Rectal smooth muscle tissue (tissue), 1 donor: ENCODE results near the gene MAP1S.
A peak's percentile ranks its signal among the peaks of the same experiment; 100 is the strongest.

ENCODE experiments used
- H3K27ac ChIP-seq: one replicate; pipeline ENCODE4 v1.7.0; 2013; ENCODE audit warnings: low read depth, low read length, inconsistent platforms
- H3K27me3 ChIP-seq: one replicate; pipeline ENCODE4 v1.7.0; 2013; ENCODE audit warnings: low read length; ENCODE audit not compliant: control insufficient read depth, insufficient read depth
- H3K36me3 ChIP-seq: one replicate; pipeline ENCODE4 v1.7.0; 2013; ENCODE audit warnings: low read length; ENCODE audit not compliant: control insufficient read depth, insufficient read depth
- H3K4me1 ChIP-seq: one replicate; pipeline ENCODE4 v1.7.0; 2013; ENCODE audit warnings: low read length; ENCODE audit not compliant: control insufficient read depth, insufficient read depth
- H3K4me3 ChIP-seq: one replicate; pipeline ENCODE4 v1.7.0; 2013; ENCODE audit warnings: low read length
- H3K9ac ChIP-seq: one replicate; pipeline ENCODE4 v1.7.0; 2013; ENCODE audit warnings: low read length

Gene MAP1S

DNA sequence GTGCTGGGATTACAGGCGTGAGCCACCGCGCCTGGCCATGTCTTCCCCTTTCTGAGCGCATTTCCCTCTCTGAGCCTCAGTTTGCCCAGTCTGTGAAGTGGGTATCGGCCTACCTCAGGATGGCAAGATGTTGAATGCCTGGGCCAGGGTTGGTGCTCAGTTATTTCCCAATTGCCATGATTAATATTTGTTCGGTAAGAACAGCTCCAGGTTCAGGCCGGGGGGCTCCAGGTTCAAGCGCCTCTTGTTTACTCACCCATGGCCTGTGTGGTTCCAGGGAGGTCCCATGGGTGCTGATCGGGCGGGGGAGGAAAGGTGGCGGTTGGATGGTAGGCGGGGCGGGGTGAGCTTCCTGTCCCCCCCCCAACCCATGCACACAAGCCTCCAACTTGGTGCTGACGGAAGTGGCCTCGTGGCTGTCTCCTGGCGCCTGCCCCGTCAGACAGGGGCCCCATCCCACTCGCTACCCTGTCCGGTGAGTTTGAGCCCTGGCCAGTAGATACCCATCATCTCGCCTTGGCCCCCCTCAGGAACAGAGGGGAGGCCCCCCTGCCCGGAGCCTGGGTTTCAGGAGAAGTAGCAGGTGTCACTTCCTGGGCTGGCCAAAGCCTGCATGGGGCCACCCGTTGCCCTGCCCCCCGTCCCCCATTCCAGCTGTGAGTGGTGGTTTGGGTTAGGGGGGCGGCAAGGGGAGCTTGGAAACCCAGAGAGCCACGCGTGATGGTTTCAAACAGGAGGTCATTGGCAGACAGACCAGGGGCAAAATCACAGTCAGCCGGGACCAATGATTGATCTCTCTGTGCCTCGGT lies 32.0 kb downstream of the MAP1S start, which contains the start of gene FCHO1:
TSS of gene FCHO1 (plus strand) at position 375 of the 809 bp plus-strand sequence. CDS start 3,688 bp downstream, outside the sequence.
- Histone ChIP-seq H3K27me3 (no peaks in the 10 kb centered on the region), H3K27ac (no peak within 1 kb of the TSS), H3K4me3 (peak within 1 kb of the TSS; percentile 50), H3K9ac (peak within 1 kb of the TSS; percentile 24), H3K4me1 (no peaks in the 10 kb centered on the region), H3K36me3 (no peaks in the 10 kb centered on the region)

DNA sequence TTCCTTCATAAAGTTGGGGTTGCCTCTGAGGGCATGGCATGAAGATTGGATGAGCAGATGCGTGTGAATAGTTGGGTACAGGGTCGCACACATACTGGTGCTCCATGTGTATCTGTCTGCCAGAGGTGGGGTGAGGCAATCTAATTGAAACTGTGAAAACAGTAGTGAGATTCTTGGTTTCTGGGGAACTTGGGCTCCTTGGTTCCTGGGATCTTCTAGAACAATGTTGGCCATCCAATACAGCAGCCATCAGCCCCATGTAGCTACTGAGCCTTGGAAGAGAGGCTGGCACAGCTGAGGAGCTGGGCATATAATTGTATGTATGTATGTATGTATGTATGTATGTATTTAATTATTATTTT lies 32.6 kb downstream of the MAP1S start:
- H3K9ac ChIP-seq = peak overlapping the region; percentile 24
- no peaks in the 10 kb centered on the region for H3K27me3 ChIP-seq
- H3K4me1 ChIP-seq = no peaks in the 10 kb centered on the region
- no peak overlapping the region for H3K27ac ChIP-seq
- no peaks in the 10 kb centered on the region for H3K36me3 ChIP-seq
- peak overlapping the region; percentile 45 for H3K4me3 ChIP-seq

DNA sequence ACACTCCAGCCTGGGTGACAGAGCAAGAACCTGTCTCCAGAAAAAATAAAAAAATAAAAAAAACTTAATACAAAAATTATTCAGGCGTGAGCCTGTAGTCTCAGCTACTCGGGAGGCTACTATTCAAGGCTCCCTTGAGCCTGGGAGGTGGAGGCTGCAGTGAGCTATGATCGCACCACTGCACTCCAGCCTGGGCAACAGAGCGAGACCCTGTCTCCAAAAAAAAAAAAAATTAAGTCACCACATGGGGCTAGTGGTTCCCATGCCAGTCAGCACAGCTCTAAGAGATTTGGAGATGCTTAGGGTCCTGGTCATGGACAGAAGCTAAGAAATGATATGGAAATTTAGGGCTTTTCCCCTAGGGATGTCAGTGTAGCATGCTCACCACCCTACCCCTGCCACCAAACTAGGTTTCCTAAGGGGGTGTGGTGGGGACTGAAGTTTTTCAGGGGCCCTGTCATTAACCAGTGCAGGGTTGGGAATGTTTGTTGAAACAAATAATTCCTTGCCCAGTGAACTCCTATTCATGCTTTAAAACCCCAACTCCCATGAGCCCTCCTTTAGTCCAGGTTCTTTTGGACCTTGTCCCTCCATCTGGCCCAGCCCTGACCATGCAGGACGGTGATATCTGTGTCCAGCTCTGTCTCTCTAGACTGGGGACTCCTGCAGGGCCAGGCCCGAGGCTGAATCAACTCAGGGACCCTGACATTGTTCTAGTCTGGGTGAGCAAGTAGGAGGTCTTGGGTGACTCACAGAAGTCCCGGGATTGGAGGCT lies 33.8 kb downstream of the MAP1S start:
- Histone ChIP-seq H3K9ac (no peak overlapping the region), H3K4me1 (no peaks in the 10 kb centered on the region), H3K36me3 (no peaks in the 10 kb centered on the region), H3K4me3 (no peak overlapping the region), H3K27me3 (no peaks in the 10 kb centered on the region), H3K27ac (no peak overlapping the region)

DNA sequence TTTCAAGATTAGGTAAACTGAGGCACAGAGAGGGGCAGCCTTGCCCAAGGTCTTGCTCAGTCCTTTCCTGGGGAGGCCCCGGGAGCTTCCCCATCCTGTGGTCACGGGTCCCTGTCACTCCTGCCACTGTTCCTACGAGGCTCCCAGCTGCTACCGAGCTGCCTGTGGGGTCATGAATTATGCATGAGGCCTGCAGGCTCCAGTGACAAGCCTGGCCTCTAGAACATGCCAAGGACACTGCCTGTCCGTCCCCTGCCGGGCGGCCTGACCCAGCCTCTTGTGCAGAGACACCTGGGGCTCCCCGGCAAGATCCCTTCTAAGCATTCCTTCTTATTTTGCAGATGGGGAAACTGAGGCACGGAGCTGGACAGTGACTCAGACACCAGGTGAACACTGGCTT lies 34.7 kb downstream of the MAP1S start:
- H3K27ac ChIP-seq = no peak overlapping the region
- no peak overlapping the region for H3K9ac ChIP-seq
- H3K4me1 ChIP-seq = no peaks in the 10 kb centered on the region
- no peaks in the 10 kb centered on the region for H3K36me3 ChIP-seq
- H3K27me3 ChIP-seq = no peaks in the 10 kb centered on the region
- H3K4me3 ChIP-seq = no peak overlapping the region

DNA sequence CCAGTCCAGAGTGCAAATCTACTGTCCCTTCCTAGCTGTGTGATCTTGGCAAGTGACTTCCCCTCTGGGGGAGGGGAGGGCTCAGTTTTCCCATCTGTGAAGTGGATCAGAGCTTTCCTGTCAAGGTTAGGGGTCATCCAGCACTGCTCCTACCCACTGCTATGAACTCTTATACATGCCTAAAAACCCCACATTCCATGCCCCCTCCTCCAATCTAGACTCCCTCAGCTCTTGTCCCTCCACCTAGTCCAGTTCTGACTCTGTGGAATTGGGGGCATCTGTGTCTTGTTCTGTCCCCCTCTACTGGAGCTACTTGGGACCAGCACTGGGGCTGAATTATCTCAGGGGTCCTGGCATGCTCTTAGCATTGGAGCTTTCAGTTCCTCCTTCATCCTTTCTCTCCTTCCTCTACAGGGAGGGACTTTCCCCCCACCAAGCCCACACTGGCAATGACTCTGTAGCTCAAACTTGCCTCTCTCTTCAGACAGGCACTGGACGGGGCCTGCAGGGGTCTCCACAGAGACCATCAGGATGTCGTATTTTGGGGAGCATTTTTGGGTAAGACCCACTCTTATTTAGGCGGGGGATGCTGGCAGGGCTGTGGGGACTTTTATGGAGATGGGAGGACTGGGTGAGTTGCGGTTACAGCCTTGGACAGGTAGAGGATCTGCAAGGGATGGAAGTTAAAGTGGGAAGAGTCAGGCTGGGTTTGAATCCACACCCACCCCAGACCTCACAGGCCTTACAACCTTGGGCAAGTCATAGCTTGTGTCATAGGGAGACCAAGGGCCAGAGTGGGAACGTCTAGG lies 35.6 kb downstream of the MAP1S start:
- no peak overlapping the region for H3K9ac ChIP-seq
- no peaks in the 10 kb centered on the region for H3K36me3 ChIP-seq
- no peak overlapping the region for H3K4me3 ChIP-seq
- no peaks in the 10 kb centered on the region for H3K27me3 ChIP-seq
- H3K27ac ChIP-seq = no peak overlapping the region
- no peaks in the 10 kb centered on the region for H3K4me1 ChIP-seq

DNA sequence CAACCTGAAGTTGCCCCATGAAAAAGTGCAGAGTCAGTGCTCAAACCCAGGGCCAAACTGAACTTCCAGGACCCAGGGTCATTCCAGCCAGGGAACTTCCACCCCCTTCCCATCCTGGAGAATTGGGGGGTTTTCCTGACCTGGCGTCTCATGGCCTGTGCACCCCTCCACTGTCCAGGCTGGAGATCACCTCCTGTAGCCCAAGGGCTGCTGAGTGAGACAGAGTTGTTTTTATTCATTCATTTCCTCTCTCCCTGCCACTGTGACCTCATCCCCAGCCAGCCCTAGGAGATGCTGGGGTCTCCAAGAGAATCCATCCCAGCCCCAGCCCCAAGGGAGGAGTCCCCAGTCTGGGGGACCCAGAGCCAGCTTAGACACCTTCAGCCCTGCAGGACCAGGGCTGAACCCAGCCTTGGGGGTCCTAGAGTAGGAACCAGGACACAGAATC lies 36.2 kb downstream of the MAP1S start:
- Histone ChIP-seq H3K4me3 (no peak overlapping the region), H3K36me3 (no peaks in the 10 kb centered on the region), H3K9ac (no peak overlapping the region), H3K27me3 (no peaks in the 10 kb centered on the region), H3K27ac (no peak overlapping the region), H3K4me1 (no peaks in the 10 kb centered on the region)

DNA sequence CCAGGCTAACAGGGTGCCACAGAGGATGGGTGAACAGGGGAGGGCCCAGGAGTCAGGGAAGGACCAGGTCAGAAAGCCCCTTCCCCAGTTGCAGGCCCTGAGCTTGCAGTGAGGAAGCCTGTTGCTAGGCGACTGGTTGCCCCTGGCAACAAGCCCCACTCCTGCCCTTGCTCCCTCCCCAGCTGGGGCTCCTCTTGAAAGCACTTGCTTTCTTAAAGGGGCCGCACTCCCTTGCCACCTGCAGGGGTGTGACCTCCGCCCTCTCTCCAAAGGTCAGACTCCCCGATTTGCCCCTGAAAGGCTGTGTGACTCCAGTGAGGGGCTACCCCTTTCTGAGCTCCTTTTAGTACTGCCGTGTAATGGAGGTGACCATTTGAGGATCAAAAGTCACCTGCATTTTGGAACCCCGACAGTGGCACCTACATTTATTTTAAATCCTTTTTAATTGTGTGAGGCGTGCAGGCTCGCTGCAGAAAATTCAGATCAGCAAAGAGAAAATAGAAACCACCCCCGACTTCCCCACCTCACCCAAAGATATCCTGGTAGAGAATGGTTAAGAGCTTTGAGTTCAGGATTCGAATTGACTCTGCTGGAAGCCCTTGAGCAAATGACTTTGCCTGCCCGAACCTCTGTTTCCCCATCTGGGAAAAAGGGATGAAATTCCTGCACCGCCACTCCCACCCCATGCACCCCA lies 36.8 kb downstream of the MAP1S start:
- H3K9ac ChIP-seq = no peak overlapping the region
- H3K27ac ChIP-seq = no peak overlapping the region
- no peak overlapping the region for H3K4me3 ChIP-seq
- no peaks in the 10 kb centered on the region for H3K36me3 ChIP-seq
- no peaks in the 10 kb centered on the region for H3K4me1 ChIP-seq
- H3K27me3 ChIP-seq = no peaks in the 10 kb centered on the region

DNA sequence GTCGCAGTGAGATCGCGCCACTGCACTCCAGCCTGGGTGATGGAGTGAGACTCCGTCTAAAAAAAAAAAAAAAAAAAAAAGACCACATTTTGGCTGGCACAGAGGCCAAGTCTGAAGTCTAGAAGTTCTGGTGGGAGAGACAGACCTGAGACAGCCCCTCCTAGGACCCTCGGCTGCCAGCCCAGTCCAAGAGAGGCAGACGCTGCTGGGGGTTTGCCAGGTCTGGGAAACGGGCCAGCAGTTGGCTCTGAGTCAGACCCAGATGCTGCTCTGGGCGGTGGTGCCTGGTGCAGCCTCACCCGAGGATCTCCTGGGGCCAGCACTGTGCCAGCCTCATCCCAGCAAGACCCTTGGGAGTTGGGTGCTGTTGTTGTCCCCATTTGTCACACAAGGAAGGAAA lies 37.8 kb downstream of the MAP1S start:
- H3K4me1 ChIP-seq = no peaks in the 10 kb centered on the region
- no peak overlapping the region for H3K27ac ChIP-seq
- H3K36me3 ChIP-seq = no peaks in the 10 kb centered on the region
- no peaks in the 10 kb centered on the region for H3K27me3 ChIP-seq
- no peak overlapping the region for H3K9ac ChIP-seq
- no peak overlapping the region for H3K4me3 ChIP-seq

DNA sequence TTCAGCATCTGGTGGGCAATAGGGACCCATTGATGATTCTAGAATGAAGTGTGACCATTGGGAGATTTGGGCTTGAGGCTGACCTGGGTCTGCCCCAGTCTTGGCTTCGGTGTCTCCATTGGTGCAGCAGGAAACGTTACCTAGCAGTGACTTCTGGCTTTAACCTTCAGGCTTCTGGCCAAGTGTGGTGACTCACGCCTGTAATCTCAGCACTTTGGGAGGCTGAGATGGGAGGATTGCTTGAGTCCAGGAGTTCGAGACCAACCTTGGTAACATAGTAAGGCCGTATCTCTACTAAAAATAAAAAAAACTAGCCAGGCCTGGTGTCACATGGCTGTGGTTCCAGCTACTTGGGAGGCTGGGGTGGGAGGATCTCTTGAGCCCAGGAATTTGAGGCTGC lies 39.2 kb downstream of the MAP1S start:
- no peak overlapping the region for H3K9ac ChIP-seq
- no peaks in the 10 kb centered on the region for H3K4me1 ChIP-seq
- H3K36me3 ChIP-seq = no peaks in the 10 kb centered on the region
- H3K4me3 ChIP-seq = no peak overlapping the region
- H3K27ac ChIP-seq = no peak overlapping the region
- no peaks in the 10 kb centered on the region for H3K27me3 ChIP-seq

DNA sequence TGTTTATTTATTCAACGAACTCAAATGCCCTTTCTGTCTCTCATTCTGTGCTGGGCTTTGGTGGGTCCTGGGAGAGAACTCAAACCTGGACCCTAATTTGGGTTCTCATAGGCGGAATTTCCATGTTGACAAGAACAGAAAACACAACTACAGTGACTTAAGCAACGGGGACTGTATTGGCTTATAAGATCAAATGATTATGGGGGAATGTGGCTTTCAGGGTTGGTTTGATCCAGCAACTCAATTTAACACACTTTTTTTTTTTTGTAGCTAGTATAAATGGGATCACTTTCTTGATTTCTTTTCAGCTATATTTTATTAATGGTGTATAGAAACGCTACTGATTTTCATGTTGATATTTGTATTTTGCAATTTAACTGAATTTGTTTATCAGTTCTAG lies 41.9 kb downstream of the MAP1S start:
- Histone ChIP-seq H3K4me1 (no peaks in the 10 kb centered on the region), H3K4me3 (no peak overlapping the region), H3K27ac (no peak overlapping the region), H3K9ac (no peak overlapping the region), H3K27me3 (no peaks in the 10 kb centered on the region), H3K36me3 (no peaks in the 10 kb centered on the region)

DNA sequence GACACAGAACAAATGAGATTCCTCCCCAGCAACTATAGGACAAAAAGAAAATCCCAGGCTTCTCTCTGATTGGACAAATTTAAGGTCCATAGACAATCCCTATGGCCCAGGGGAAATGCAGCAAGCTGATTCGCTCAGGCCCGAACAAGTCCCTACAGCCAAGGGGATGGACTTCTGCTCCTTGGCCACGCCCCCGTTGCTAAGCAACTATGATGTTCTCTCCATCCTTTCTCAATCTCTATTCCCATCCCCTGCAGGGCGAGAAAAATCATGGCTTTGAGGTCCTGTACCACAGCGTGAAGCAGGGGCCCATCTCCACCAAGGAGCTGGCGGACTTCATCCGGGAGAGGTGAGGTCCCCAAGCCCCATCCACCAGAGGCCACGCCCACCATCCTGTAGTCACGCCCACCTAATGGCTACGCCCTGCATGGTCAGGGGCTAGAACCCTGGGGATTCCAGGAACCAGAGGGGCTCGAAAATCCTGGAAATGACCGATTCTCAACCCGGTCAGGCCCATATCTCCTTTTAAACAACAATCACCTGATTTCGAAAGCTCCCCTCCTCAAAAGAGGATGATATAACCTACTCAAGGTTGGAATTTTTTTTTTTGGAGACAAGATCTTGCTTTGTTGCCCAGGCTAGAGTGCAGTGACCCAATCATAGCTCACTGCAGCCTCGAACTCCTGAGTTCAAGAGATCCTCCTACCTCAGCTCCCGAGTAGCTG lies 43.4 kb downstream of the MAP1S start:
- Histone ChIP-seq H3K27me3 (peaks cover 2% of the 10 kb centered on the region), H3K36me3 (no peaks in the 10 kb centered on the region), H3K9ac (no peak overlapping the region), H3K4me1 (no peaks in the 10 kb centered on the region), H3K27ac (no peak overlapping the region), H3K4me3 (no peak overlapping the region)
